ENCODE measurements around the gene TSEN54. TPM values are rescaled to one million over a fixed set of nuclear protein-coding genes. Genes with fewer than 3 reads are reported as not detected.

The TSEN54 gene
- total and polyA plus RNA-seq, 2 experiments from 2014 or later, result 45.9 to 62.5 TPM

DNA sequence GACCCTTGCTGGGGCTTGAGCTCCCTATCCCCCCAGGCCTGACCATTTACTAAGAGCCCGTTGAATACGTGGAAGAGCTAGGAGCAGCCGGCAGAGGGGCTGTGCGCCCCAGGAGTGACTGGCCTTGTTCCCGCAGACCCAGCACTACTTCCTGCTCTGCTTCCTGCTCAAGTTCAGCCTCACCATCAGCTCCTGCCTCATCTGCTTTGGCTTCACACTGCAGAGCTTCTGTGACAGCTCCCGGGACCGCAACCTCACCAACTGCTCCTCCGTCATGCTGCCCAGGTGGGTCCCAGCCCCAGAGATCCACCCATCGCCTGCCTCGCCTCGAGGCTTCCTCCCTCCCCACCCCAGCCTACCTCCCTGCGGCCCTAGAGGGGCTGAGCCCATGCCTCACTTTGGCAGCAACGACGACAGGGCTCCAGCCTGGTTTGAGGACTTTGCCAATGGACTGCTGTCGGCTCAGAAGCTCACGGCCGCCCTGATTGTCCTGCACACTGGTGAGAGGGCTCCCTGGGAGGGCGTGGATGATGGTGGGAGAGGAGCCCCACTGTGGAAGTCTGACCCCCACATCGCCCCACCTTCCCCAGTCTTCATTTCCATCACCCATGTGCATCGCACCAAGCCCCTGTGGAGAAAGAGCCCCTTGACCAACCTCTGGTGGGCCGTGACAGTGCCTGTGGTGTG, 18.1 kb upstream of the TSEN54 start:
- Mint-ChIP-seq H3K27ac (no peak overlapping the region), H3K27me3 (ENCODE audit: insufficient read depth, low read depth, poor library complexity) (peaks cover 3% of the 10 kb centered on the region), H3K4me3 (no peak overlapping the region), H3K4me1 (no peaks in the 10 kb centered on the region; the same call in 2 of the 3 replicates), H3K9me3 (no peaks in the 10 kb centered on the region), H3K36me3 (ENCODE audit: low read depth) (peaks cover 10% of the 10 kb centered on the region; the same call in 2 of the 3 replicates)
- H4K20me1 ChIP-seq (replicated peaks; ENCODE audit: insufficient read depth), result no peaks in the 10 kb centered on the region
- no peak for TF ChIP-seq EZH2 (IDR thresholded peaks at IDR 0.05; ENCODE audit: low read depth, unreplicated experiment)
- no peak for TF ChIP-seq ZNF331 (CRISPR knock-in tag; IDR thresholded peaks at IDR 0.05; ENCODE audit: low read depth)
- TF ChIP-seq ZNF114 (CRISPR knock-in tag; IDR thresholded peaks at IDR 0.05), result no peak
- TF ChIP-seq CREB1 (CRISPR knock-in tag; IDR thresholded peaks at IDR 0.05; ENCODE audit: low read depth), result no peak
- TF ChIP-seq JUNB (IDR thresholded peaks at IDR 0.05; ENCODE audit: unreplicated experiment), result no peak
- TF ChIP-seq, protein P1, sequence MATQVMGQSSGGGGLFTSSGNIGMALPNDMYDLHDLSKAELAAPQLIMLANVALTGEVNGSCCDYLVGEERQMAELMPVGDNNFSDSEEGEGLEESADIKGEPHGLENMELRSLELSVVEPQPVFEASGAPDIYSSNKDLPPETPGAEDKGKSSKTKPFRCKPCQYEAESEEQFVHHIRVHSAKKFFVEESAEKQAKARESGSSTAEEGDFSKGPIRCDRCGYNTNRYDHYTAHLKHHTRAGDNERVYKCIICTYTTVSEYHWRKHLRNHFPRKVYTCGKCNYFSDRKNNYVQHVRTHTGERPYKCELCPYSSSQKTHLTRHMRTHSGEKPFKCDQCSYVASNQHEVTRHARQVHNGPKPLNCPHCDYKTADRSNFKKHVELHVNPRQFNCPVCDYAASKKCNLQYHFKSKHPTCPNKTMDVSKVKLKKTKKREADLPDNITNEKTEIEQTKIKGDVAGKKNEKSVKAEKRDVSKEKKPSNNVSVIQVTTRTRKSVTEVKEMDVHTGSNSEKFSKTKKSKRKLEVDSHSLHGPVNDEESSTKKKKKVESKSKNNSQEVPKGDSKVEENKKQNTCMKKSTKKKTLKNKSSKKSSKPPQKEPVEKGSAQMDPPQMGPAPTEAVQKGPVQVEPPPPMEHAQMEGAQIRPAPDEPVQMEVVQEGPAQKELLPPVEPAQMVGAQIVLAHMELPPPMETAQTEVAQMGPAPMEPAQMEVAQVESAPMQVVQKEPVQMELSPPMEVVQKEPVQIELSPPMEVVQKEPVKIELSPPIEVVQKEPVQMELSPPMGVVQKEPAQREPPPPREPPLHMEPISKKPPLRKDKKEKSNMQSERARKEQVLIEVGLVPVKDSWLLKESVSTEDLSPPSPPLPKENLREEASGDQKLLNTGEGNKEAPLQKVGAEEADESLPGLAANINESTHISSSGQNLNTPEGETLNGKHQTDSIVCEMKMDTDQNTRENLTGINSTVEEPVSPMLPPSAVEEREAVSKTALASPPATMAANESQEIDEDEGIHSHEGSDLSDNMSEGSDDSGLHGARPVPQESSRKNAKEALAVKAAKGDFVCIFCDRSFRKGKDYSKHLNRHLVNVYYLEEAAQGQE (IDR thresholded peaks at IDR 0.05; ENCODE audit: unreplicated experiment), result no peak
- TF ChIP-seq STAT1 (IDR thresholded peaks at IDR 0.05; ENCODE audit: unreplicated experiment), result no peak
- TF ChIP-seq ETS1 (IDR thresholded peaks at IDR 0.05), result no peak
- TF ChIP-seq, protein P2, sequence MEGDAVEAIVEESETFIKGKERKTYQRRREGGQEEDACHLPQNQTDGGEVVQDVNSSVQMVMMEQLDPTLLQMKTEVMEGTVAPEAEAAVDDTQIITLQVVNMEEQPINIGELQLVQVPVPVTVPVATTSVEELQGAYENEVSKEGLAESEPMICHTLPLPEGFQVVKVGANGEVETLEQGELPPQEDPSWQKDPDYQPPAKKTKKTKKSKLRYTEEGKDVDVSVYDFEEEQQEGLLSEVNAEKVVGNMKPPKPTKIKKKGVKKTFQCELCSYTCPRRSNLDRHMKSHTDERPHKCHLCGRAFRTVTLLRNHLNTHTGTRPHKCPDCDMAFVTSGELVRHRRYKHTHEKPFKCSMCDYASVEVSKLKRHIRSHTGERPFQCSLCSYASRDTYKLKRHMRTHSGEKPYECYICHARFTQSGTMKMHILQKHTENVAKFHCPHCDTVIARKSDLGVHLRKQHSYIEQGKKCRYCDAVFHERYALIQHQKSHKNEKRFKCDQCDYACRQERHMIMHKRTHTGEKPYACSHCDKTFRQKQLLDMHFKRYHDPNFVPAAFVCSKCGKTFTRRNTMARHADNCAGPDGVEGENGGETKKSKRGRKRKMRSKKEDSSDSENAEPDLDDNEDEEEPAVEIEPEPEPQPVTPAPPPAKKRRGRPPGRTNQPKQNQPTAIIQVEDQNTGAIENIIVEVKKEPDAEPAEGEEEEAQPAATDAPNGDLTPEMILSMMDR (conservative IDR thresholded peaks at IDR 0.05; ENCODE audit: low read depth in 2 of 2), result no peak
- no peak for TF ChIP-seq POLR2AphosphoS5 (IDR thresholded peaks at IDR 0.05; ENCODE audit: low read depth)
- ATAC-seq (no peak), DNase-seq (ENCODE audit: low spot score) (no peak)
- no peaks in the 10 kb centered on the region for H3K4me1 ChIP-seq (ENCODE audit: insufficient read depth)
- H3K79me2 ChIP-seq (replicated peaks; ENCODE audit: insufficient read depth), result no peaks in the 10 kb centered on the region
- no peaks in the 10 kb centered on the region for H3K27me3 ChIP-seq (ENCODE audit: insufficient read depth)
- no peak overlapping the region for H3K27ac ChIP-seq (ENCODE audit: low read depth)
- H3K4me2 ChIP-seq, result no peak overlapping the region
- H3F3A ChIP-seq (replicated peaks; ENCODE audit: low read depth), result no peaks in the 10 kb centered on the region
- no peaks in the 10 kb centered on the region for H3K36me3 ChIP-seq (ENCODE audit: insufficient read depth)
- H3K4me3 ChIP-seq, result no peak overlapping the region
- no peaks in the 10 kb centered on the region for H3K9me2 ChIP-seq (ENCODE audit: insufficient read depth)
- H2AFZ ChIP-seq, result no peak overlapping the region

All from GM23338 (cell line).